ENCODE data around the gene CCDC57.
"Not testable (repeated sequence)": the region's sequence is repeated elsewhere in the genome, so short reads cannot be mapped to it uniquely, and the experiment has no call there.

CCDC57 gene

DNA sequence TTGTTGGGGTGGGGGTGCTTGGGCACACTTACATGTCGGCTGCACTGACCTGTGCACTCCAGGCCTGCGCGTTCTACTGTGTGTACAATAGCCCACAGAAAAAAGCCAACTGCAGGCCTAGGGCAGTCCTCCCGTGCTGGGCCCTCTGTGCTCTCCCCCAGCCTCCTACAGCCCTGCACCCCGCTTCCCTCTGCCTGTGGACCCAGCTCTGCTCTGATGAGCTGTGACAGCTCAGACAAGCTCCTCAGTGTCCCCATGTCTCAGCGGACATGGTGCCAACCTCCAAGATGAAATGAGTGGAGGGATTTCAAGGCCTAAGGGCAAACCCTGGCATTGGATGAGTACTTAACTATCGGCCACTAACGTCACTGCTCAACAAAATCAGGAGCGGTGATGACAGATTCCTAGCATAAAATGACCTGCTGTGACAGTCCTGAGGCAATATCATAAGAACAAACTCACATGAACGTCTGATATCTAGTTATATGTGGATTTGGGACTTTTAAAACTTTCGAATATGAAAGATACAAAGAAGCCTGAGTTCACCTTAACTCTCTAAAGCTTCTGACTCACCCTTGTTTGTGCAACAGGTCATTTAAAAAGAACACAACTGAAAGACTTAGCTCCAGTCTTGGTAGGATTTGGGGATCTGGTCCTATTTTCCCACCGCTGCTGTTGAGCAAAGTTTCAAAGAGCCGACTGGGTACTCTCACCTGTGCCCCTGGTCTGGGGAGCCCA lies 34.7 kb downstream of the CCDC57 start:
- TF ChIP-seq, protein P1, sequence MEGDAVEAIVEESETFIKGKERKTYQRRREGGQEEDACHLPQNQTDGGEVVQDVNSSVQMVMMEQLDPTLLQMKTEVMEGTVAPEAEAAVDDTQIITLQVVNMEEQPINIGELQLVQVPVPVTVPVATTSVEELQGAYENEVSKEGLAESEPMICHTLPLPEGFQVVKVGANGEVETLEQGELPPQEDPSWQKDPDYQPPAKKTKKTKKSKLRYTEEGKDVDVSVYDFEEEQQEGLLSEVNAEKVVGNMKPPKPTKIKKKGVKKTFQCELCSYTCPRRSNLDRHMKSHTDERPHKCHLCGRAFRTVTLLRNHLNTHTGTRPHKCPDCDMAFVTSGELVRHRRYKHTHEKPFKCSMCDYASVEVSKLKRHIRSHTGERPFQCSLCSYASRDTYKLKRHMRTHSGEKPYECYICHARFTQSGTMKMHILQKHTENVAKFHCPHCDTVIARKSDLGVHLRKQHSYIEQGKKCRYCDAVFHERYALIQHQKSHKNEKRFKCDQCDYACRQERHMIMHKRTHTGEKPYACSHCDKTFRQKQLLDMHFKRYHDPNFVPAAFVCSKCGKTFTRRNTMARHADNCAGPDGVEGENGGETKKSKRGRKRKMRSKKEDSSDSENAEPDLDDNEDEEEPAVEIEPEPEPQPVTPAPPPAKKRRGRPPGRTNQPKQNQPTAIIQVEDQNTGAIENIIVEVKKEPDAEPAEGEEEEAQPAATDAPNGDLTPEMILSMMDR (conservative IDR thresholded peaks at IDR 0.05; ENCODE audit: low read depth) = no peak
- no peak overlapping the region for H3K27ac ChIP-seq
- POLR2A ChIA-PET (ENCODE audit: low non-redundant PET) = no interaction called here
- DNase-seq (ENCODE audit: low spot score) = no peak
- CTCF ChIA-PET = interaction anchor here (0.6 kb wide), 1 partner anchor 147 kb away, joined by 5 read pairs; no protein-coding TSS in a partner anchor

DNA sequence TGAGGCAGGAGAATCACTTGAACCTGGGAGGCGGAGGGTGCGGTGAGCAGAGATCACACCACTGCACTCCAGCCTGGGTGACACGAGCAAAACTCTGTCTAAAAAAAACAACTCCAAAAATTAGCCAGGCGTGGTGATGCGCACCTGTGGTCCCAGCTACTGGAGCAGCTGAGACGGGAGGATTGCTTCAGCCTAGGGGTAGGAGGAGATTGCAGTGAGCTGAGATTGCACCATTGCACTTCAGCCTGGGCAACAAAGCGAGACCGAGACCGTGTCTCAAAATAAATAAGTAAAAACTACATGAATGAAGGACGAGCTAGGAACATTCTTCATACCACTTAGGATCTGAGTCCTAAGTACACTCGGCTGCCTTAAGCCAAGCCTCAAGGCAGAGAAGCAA lies 35.4 kb downstream of the CCDC57 start:
- H3K27ac ChIP-seq = no peak overlapping the region
- CTCF ChIA-PET = no interaction called here
- POLR2A ChIA-PET (ENCODE audit: low non-redundant PET) = no interaction called here
- TF ChIP-seq, protein P1 (conservative IDR thresholded peaks at IDR 0.05; ENCODE audit: low read depth) = no peak
- no peak for DNase-seq (ENCODE audit: low spot score)

DNA sequence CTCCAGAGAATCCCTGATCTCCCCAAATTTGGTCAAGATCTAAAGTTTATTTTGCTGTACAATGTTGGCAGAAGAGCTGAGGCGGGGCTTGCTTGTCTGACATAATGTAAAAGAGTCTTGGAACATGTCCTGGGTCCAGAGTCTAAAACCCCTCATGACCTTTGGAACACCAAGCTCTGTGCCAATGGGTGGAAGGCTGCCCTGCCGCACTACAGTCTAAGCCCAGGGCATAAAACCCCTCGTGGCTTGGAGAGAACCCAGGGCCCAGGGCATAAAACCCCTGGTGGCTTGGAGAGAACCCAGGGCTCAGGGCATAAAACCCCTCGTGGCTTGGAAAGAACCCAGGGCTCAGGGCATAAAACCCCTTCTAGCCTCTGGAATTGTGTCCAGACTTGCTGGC lies 36.7 kb downstream of the CCDC57 start:
- no peak overlapping the region for H3K27ac ChIP-seq
- ChIA-PET CTCF (no interaction called here), POLR2A (ENCODE audit: low non-redundant PET) (no interaction called here)
- TF ChIP-seq, protein P1 (conservative IDR thresholded peaks at IDR 0.05; ENCODE audit: low read depth) = no peak
- DNase-seq (ENCODE audit: low spot score) = no peak

DNA sequence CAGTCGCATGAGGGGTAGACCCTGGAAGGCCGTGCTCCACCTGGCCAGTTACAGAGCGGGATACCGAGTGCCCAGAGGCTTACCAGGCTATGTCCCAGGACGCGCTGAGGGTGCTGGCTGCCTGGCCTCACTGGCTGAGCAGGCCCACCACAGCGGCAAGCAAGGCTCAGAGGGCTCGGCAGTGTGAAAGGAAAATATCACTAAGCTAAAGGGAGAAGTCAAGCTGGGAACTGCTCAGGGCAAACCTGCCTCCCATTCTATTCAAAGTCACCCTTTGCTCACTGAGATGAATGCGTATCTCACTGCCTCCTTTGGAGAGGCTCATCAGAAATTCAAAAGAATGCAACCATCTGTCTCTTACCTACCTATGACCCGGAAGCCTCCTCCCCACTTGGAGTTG lies 37.4 kb downstream of the CCDC57 start:
- DNase-seq (ENCODE audit: low spot score) = no peak
- H3K27ac ChIP-seq = 0 out of 2 replicates have a peak overlapping the region, but pooled peaks have one; percentile 2
- POLR2A ChIA-PET (ENCODE audit: low non-redundant PET) = no interaction called here
- CTCF ChIA-PET = interaction anchor here (0.6 kb wide), 1 partner anchor 62 kb away, joined by 4 read pairs; no protein-coding TSS in a partner anchor
- TF ChIP-seq, protein P1 (conservative IDR thresholded peaks at IDR 0.05; ENCODE audit: low read depth) = no peak

DNA sequence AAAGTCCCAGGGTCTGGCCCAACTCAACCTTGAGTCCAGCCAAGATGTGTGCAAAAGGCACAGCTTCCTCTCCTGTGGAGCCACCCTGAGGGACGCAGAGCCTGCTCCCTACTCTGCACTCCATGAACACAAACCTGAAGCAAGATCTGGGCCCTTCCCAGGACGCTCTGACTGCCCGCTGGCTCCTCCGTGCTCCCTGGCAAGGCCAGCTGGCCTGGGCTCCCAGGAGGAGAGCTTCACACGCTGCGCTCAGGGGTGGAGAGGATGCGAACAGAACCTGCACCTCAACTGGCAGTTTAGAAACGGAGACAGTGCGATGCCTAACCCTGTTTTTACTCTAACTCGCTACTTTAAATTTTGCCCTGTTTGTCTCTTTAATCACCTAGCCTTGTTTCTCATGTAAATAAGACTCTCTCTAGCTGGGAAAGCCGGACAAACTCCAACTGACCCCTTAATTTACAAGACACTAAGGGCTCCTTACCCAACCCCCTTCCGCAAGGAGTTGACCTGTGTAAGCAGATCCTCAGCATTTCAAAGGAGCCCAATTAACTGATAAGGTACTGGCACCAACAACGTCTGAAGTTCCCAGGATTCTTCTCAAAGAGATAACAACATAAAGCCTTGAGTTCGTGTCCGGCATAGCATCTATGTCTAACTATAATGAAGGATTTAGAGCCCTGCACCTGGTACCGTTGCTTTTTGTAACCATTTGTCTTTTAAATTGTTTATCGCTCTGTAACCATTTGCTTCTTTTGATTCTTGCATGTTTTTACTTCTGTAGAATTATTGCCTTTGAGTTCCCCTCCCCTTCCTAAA lies 38.4 kb downstream of the CCDC57 start:
- CTCF ChIA-PET = interaction anchor here (0.6 kb wide), 1 partner anchor 170 kb away, joined by 3 read pairs; no protein-coding TSS in a partner anchor
- POLR2A ChIA-PET (ENCODE audit: low non-redundant PET); DNase-seq (ENCODE audit: low spot score): not testable (repeated sequence)
- peak overlapping the region; percentile 23; the same call in 1 of the 2 replicates for H3K27ac ChIP-seq

DNA sequence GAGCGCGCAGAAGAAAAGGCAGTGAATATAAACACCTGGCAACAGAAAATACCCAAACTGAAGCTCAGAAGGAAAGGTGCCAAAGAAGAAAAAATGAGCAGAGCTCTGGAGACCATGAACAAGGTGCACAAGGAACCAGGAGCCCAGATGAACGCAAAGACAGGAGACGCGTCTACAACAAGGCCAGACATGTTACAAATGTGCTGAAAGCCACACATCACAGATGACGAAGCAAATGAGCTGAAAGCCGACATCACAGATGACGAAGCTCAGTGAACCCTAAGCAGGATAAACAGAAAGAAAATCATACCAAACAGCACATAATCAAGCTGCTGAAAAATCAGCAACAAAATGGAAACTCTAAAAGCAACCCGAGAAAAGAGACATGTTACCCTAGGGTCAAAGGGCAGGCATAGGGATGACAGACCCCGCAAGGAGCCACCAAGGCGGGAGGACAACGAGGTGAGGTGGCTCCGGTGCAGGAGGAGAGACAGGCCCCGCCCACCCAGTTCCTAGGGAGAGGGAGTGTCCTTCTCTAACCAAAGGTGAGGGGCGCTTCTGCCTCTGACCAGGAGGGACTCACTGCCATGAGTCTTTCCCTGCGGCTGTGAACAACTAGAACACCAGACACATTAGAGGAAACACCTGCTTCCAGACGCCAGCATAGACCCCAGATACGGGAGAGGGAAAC lies 39.1 kb downstream of the CCDC57 start:
- CTCF ChIA-PET = interaction anchor here (0.9 kb wide), 1 partner anchor 142 kb away, joined by 3 read pairs; the partner anchor contains the start of gene RAC3
- H3K27ac ChIP-seq = peak overlapping the region; percentile 23; the same call in 1 of the 2 replicates
- POLR2A ChIA-PET (ENCODE audit: low non-redundant PET) = no interaction called here
- TF ChIP-seq, protein P1 (conservative IDR thresholded peaks at IDR 0.05; ENCODE audit: low read depth) = no peak
- DNase-seq (ENCODE audit: low spot score) = no peak
